T-helper 2 cell (primary cell): ENCODE data around the gene SNX9.

Source experiments
- DNase-seq, 5 experiments: peaks; one replicate each; pipeline versions ENCODE4 v3.0.0 to v3.0.0-alpha.2; 2012 to 2022

Gene SNX9

GRCh38 chr6:157804448-157805327, 18.4 kb upstream of the SNX9 start:
- no peak for DNase-seq

GRCh38 chr6:157806131-157806855, 16.8 kb upstream of the SNX9 start:
- DNase-seq = no peak

DNA sequence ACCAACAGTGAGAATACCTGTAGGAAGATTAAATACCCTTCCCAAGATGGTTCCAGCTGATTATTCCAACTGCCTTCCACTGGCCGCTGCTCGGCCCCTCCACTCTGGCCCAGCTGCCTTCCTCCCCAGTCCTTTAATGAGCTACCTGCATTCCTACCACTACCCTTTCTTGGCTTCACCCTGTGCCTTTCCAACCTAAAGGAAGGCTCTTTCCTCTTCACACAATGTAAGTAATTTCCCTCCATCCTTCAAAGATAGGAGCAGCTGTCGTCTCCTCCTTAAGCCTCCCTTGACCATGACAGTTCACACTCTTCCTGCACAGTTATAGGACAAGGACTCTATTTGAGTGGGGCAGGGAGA, 16.2 kb upstream of the SNX9 start:
- no peak for DNase-seq

- DNase-seq = no peak
Measured at GRCh38 chr6:157808405-157808950, 14.6 kb upstream of the SNX9 start.

GRCh38 chr6:157809613-157810012, 13.4 kb upstream of the SNX9 start:
- DNase-seq = no peak

DNA sequence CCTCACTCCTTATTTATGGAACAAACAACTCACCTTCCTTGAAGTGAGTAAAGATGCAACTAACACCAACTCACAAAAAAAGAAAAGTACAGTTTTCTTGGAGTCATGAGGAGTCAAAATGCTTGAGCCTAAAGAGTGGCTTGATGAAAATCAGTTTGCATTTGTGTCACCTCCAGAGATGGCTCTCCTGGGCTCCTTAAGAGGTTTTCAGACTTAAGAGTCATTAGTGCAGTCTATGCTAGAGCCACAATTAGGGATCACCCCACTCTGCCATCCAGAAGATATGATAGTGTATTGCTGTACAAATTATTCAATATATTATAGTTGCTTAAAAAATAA, 11.9 kb upstream of the SNX9 start:
- no peak for DNase-seq

DNA sequence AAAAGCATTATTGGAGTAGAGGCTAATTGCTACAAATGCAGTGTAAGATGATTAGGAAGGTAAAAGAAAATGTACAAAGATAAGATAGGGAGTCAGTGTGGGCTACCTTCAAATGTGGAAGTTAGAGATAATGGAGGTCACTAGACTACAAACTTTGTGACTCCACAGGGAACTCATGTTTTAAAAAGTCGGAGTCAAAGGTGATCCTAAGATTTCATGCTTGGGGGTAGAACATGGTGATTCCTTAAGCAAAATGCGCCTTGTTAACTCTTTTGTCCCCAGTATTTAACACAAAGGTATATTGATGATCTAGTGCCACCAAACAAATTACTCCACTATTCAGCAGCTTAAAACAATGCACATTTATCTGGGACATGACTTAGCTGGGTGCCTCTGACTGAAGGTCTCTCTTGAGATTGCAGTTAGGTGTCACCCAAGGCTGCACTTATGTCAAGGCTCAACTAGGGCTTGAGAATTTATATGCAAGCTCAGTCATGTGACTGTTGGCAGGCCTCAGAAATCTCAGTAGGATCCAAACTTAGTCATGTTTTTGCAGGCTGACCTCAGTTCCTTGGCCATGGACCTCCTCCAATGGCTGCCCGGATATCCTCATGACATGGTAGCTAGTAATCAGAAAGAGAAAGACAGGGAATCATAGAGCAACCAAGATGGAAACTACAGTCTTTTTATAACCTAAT, 11.4 kb upstream of the SNX9 start:
- DNase-seq = no peak

DNA sequence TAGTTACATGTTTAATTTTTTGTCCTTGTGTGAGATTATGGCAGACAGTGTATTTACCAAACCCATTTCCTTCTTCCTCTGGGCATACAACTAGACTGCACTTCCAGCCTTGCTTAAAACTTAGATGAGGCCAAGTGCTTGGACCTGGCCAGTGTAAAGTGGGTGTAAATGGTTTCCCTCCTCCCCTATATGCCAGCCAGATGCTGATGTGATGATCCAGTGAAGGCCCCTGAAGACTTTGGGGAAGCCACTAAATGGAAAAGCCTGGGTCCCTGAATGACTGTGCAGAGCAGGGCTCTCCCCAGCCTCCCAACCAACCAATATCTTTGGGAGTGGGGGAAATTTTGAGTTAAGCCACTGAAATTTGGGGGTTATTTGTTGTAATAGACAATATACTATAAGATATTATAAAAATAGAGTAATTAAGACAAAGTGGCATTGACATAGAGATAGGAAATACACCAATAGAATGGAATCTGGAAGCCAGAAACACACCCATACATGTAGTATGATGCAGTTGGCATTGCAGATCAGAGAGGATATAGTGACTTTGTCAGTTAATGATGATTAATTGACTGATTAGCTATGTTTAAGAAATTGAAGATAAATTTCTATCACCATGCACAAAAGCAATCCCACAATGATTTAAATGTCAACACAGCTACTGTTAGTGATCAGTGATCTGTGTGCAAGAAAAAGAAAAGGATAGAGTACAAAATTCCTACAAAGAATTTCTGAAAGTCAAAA, 10.4 kb upstream of the SNX9 start:
- no peak for DNase-seq

- no peak for DNase-seq
Measured at GRCh38 chr6:157813191-157813590, 9.9 kb upstream of the SNX9 start.

DNA sequence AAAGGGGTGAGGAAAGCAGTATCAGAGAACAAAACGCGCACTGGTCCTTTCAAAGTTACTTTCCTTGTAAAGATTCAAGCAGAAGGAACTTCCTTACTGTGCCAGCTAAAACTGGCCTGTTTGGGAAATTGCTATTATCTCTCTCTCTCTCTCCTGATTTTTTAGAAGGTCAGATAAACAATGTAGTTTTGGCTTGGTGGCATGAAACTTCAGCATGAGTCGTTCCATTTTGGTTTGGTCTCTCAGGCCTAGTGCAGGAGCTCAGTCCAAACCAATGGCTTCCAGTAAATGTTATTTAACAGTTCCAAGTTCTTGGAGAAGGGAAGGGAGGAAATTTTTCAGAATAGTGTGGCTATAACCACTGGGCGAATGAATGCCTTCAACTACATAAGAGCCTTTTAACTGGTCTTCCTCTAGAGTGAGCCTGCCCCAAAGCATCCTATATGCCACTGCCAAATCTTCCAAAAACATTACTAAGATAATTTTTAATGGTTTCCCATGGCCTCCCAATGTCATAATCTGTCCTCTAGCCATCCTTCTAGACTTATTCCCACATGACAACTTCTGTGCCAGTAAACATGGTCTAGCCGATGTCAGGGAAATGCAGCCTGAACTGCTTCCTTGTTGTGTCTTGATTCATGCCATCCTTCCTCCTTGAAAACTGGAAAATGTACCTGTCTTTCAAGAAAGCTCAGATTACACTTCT, 9.1 kb upstream of the SNX9 start:
- no peak for DNase-seq

- DNase-seq = no peak
Measured at GRCh38 chr6:157814883-157815282, 8.2 kb upstream of the SNX9 start.

DNA sequence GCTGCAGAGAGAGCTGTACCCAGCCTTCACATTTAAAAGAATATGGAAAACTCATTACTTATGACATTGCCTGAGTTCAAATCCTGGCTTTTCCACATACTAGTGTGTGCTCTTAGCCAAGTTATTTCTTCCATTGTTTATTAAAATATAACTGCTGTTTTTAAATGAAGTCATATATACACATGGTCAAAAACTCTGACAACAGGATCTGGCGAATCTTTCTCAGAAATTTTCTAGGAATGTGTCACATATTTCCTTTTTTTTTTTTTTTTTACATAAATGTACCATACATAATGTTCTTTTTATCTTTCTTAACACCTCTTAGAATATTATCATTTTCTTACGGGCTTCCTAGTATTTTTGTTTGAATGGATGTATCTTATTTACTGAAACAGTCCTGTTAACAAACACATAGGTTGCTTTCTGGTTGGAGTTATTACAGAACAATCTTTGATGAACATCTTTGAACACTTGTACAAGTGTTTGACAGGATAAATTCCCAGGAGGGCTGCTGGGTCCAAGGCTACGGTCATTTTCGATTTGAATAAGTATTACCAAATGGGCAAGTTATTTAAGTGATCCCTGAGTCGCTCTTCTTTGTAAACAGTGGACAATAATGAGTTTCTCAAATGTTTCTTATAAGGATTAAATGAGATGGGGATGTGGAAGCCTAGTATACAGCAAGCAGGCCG, 1.6 kb upstream of the SNX9 start:
- DNase-seq = no peak

DNA sequence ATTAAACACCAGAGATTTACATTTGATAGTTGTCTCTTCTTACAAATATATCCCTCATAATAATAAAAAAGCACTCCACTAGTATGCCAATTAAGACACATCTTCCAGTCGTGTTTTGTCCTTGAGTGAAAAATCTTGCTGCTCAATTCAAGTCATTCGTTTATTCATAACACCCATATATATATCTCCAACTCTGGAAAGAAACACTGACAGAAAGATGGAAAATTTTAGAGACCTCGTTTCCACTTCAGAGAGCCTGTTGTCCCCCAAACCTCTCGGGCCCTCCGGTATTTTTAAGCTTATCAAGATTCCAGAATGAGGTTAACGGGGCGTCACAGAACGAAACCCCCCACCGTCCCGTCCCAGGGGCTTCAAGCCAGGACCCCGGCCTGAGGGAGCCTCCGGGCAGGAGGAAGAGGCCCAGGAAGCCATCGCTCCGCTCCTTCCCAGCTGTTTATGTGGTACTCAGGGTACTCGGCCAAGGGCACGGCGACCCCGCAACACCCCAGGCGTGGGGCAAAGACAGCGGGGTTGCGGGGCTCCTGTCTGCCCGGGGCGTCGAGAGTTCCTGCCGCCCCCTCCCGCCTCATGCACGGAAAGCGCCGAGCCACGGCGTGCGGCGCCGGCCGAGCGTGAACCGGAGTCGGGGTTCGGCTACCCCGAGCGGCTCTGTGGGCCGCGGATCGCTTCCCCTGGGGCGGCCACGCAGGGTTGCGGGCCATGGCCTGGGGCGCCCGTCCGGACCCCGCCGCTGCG, 623 bp upstream of the SNX9 start:
- DNase-seq = peak in 4 of 5 experiments; percentile 10 to 20 (median 14)

DNA sequence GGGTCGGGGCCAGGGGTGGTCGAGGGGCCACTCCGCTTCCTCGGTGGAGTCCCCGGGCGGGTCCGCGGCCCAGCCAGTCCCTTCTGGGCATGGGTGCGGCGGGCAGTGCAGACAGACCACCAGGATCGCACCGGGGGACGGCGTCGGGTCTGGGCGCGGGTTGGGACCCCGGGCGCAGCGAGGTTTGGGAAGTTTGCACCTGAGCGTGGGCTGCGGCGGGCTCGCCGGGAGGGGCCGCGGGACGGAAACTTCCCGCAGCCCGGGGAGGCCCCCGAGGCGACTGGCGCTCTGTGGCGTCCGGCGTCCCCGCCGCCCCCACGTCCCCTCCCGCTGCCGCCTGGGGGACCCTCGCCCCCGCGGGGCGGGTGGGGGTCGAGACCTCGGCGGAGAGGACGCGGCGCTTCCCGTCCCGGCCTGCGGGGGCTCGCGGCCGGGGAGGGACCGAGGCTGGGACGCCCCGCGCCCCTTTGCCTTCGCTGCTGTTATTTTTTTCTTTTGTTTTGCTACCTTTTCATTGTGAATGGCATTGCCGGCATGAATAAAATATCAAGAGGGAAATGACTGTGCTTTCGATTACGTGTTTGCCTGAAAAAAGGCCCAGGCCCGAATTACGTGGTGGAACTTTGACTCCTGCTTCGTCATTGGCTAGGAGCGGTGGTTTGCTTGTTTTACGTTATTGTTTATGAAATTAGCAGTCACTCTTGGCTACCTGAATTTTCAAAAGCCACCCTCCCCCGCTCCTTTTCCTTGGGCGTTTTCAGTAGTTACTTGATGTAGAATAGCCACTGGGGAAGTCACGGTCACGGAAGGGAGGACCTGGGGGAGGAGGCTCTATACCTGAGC, 703 bp downstream of the SNX9 start:
- peak; percentile 11 to 88 (median 61) for DNase-seq

- no peak for DNase-seq
Measured at GRCh38 chr6:157825243-157825904, 2.3 kb downstream of the SNX9 start.

DNA sequence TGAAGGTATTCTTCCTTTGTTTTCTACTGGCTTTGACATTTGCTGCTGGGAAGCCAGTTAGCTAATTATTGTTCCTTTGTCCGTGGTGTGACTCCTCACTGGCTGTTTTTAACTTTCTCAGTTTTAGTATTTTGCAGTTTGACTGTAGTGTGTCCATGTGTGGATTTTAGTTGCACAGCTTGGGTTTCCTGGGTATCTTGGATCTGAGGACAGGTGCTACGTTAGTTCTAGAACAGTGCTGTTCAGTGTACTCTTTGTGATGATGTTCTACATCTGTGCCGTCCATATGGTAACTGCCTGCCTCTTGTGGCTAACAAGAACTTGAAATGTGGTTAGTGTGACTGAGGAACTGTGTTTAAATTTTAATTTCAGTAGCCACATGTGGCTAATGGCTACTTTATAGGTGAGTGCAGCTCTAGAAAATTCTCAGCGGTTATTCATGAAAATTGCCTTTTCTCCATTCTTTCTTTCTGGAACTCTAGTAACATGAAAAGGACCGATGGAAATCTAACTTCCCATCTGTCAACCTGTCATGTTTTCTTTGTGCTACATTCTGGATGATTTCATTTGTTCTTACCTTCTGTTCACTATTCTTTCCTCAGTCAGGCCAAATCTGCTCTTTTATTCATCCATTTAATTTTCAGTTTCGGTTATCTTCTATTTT, 7.4 kb downstream of the SNX9 start:
- peak in 1 of 5 experiments; percentile 22 for DNase-seq

DNA sequence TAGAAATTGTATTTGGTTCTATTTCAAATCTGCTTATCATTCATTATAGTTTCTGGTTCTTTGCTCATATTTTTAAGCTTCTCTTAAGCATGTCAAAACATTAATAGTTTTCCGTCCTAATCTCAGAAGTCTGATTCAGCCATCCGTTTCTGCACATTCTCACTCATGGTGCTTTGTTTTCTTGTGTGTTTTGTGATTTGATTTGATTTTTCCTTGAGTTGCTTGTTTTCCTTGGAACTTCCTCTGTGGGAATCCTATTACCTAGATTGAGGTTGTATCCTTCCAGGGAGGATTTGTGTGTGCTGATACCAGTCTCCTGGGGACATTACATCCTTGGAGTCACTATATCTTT, 7.9 kb downstream of the SNX9 start:
- no peak for DNase-seq

- no peak for DNase-seq
Measured at GRCh38 chr6:157831424-157832249, 8.6 kb downstream of the SNX9 start.
